Measurements from ENCODE around the gene EYS.

Gene EYS

DNA sequence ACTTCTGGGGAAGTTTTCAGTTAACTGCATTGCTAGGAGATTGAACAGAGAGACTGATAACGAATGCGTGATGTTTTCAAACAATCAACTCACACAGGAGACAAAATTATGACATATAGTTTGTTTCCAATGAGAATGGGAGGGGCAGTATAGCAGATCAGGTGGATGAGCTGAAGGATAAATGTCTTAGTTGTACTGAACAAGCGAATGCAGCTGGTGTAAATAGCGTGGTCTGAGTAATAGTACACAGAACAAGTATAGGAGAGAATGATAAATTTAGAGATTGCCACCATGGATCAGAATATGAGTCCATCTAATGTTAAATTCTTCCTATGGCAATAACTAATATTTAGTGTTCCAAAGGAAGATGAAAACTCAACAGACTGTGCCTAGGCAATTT is 858.6 kb downstream of the EYS start:
- no peak for DNase-seq (ENCODE audit: low read depth, low spot score)
- WGBS (ENCODE audit: insufficient coverage, insufficient read length): no CpG with 5 or more reads among the region's 4 CpGs
- H3K4me1 ChIP-seq (ENCODE audit: control insufficient read depth, insufficient read depth, low read length): no peaks in the 10 kb centered on the region
- H3K27ac ChIP-seq (ENCODE audit: low read length): no peak overlapping the region
- no peaks in the 10 kb centered on the region for H3K9me3 ChIP-seq (ENCODE audit: control insufficient read depth, insufficient read depth, low read length)
- H3K36me3 ChIP-seq (ENCODE audit: control insufficient read depth, insufficient read depth, low read length): no peaks in the 10 kb centered on the region
- H3K4me3 ChIP-seq (ENCODE audit: low read length): no peak overlapping the region
- H3K27me3 ChIP-seq (ENCODE audit: control insufficient read depth, insufficient read depth, low read length): no peaks in the 10 kb centered on the region

DNA sequence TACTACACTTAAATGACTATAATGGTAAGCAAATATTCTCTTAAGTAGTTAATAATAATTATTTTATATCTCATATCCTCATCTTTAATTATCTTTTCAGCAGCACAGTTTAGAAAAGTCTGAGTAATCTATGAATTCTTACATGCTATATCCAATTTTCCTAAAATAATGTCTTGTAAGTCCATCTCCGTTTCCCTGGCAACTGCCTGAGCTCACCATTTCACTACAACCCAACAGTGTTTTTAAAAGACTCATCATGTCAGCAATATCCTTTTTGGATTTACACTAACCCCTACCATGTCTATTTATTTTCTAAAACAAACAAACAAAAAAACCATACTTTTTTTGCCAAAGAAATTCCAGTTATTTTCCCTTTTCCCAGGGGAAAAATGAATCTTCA is 859.6 kb downstream of the EYS start:
- no peak overlapping the region for H3K27ac ChIP-seq (ENCODE audit: low read length)
- H3K4me3 ChIP-seq (ENCODE audit: low read length): no peak overlapping the region
- H3K27me3 ChIP-seq (ENCODE audit: control insufficient read depth, insufficient read depth, low read length): no peaks in the 10 kb centered on the region
- no peaks in the 10 kb centered on the region for H3K4me1 ChIP-seq (ENCODE audit: control insufficient read depth, insufficient read depth, low read length)
- no peak for DNase-seq (ENCODE audit: low read depth, low spot score)
- no CpG with 5 or more reads among the region's 1 CpG for WGBS (ENCODE audit: insufficient coverage, insufficient read length)
- no peaks in the 10 kb centered on the region for H3K36me3 ChIP-seq (ENCODE audit: control insufficient read depth, insufficient read depth, low read length)
- no peaks in the 10 kb centered on the region for H3K9me3 ChIP-seq (ENCODE audit: control insufficient read depth, insufficient read depth, low read length)

DNA sequence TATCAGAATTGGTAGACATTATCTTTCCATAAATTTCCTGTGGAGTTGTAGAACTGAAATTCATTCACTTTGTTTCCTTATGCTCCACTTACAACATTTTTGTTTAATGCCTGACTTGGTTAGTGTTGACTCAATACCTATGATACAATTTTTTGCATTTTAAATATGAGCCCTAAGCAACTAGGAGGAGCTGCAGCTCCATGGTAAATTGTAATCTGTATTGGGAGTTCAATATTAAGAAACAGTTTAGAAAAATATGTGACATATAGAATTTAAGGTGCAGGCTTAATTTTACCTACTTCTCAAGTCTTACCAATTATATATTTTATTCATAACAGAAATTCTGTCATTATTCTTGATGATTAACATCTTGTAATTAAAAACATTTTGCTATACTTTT is 868.3 kb downstream of the EYS start:
- no peaks in the 10 kb centered on the region for H3K4me1 ChIP-seq (ENCODE audit: control insufficient read depth, insufficient read depth, low read length)
- DNase-seq (ENCODE audit: low read depth, low spot score): no peak
- H3K27ac ChIP-seq (ENCODE audit: low read length): no peak overlapping the region
- H3K9me3 ChIP-seq (ENCODE audit: control insufficient read depth, insufficient read depth, low read length): no peaks in the 10 kb centered on the region
- H3K27me3 ChIP-seq (ENCODE audit: control insufficient read depth, insufficient read depth, low read length): no peaks in the 10 kb centered on the region
- H3K36me3 ChIP-seq (ENCODE audit: control insufficient read depth, insufficient read depth, low read length): no peaks in the 10 kb centered on the region
- H3K4me3 ChIP-seq (ENCODE audit: low read length): no peak overlapping the region

DNA sequence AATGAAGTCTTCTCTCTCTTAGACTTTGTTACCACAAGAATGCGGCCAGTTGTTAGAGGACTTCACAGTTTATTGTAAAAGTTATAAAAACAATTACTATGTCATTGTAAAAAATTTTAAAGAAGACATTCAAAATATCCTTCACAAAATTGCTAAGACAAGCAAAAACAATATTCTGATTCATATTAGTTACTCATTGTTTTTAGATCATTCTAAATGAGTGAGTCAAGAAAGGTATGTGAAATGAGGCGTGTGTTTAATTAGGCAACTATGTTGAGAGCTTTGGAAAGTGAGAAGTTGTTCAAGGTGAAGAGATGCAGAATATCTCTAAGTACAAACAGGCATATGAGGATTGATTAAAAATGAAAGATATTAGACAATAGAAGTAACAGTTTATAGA is 875.3 kb downstream of the EYS start:
- no peaks in the 10 kb centered on the region for H3K36me3 ChIP-seq (ENCODE audit: control insufficient read depth, insufficient read depth, low read length)
- no peak overlapping the region for H3K27ac ChIP-seq (ENCODE audit: low read length)
- no peak overlapping the region for H3K4me3 ChIP-seq (ENCODE audit: low read length)
- no peaks in the 10 kb centered on the region for H3K4me1 ChIP-seq (ENCODE audit: control insufficient read depth, insufficient read depth, low read length)
- no peaks in the 10 kb centered on the region; the same call in 1 of the 2 replicates for H3K9me3 ChIP-seq (ENCODE audit: control insufficient read depth, insufficient read depth, low read length)
- no peaks in the 10 kb centered on the region for H3K27me3 ChIP-seq (ENCODE audit: control insufficient read depth, insufficient read depth, low read length)
- no peak for DNase-seq (ENCODE audit: low read depth, low spot score)
- no CpG with 5 or more reads among the region's 2 CpGs for WGBS (ENCODE audit: insufficient coverage, insufficient read length)

DNA sequence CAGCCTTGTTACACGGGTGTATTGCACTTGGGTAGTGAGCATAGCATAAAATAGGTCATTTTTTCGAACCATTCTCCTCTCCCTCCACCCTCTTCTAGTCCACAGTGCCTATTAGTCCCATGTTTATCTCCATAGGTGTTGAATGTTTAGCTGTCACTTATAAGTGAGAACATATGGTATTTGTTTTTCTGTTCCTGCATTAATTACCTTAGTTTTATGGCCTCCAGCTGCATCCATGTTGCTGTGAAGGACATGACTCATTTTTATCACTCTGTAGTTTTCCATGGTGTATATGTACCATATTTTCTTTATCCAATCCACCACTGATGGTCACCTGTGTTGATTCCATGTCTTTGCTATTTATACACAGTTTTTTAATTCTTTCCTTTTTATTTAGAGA is 889.5 kb downstream of the EYS start:
- WGBS (ENCODE audit: insufficient coverage, insufficient read length): no CpG with 5 or more reads among the region's 2 CpGs

DNA sequence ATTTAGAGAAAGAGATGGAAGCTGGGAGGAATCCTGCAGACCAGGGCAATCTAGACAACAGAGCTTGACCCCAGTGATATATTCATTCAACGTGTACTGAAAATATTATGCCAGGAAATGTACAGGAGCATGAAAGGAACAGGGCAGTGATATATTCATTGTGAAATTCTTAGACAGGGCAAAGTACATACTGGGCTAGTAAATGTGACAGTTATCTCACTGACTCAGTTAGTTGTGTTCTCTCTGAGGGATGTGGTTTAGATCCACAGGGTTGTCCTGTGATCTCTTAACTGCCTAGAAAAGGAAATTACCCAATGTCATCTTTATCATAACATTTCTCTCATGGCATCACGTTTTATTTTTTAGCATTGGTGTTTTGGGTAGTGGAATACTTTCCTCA is 891.3 kb downstream of the EYS start:
- WGBS (ENCODE audit: insufficient coverage, insufficient read length): no CpG with 5 or more reads among the region's 2 CpGs
- no peak for DNase-seq (ENCODE audit: low read depth, low spot score)
- H3K27me3 ChIP-seq (ENCODE audit: control insufficient read depth, insufficient read depth, low read length): no peaks in the 10 kb centered on the region
- no peak overlapping the region for H3K4me3 ChIP-seq (ENCODE audit: low read length)
- no peaks in the 10 kb centered on the region for H3K4me1 ChIP-seq (ENCODE audit: control insufficient read depth, insufficient read depth, low read length)
- H3K27ac ChIP-seq (ENCODE audit: low read length): no peak overlapping the region
- H3K9me3 ChIP-seq (ENCODE audit: control insufficient read depth, insufficient read depth, low read length): no peaks in the 10 kb centered on the region
- H3K36me3 ChIP-seq (ENCODE audit: control insufficient read depth, insufficient read depth, low read length): no peaks in the 10 kb centered on the region

More for the DNA sequence above, 889.5 kb downstream of the EYS start:
- no peaks in the 10 kb centered on the region for H3K27me3 ChIP-seq (ENCODE audit: control insufficient read depth, insufficient read depth, low read length)
- DNase-seq (ENCODE audit: low read depth, low spot score): no peak
- no peaks in the 10 kb centered on the region for H3K4me1 ChIP-seq (ENCODE audit: control insufficient read depth, insufficient read depth, low read length)
- H3K9me3 ChIP-seq (ENCODE audit: control insufficient read depth, insufficient read depth, low read length): no peaks in the 10 kb centered on the region
- H3K27ac ChIP-seq (ENCODE audit: low read length): no peak overlapping the region
- H3K36me3 ChIP-seq (ENCODE audit: control insufficient read depth, insufficient read depth, low read length): no peaks in the 10 kb centered on the region
- H3K4me3 ChIP-seq (ENCODE audit: low read length): no peak overlapping the region

DNA sequence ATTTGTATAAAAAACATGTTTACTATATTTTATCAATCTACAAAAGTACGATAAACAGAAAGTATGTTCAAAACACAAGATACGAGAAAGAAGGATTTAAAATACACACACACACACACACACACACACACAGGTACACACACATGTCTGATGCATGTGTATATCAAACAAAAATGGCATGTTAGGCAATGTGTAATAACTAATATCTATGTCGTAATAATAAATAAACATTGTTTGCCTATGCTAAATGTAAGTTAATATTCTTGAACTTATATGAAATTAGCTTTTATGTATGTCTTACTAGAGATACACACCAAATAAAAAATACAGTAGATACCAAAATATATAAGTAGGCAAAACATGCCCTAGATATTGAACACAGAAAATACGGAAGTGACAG is 894.9 kb downstream of the EYS start:
- no peaks in the 10 kb centered on the region for H3K4me1 ChIP-seq (ENCODE audit: control insufficient read depth, insufficient read depth, low read length)
- no peak overlapping the region for H3K27ac ChIP-seq (ENCODE audit: low read length)
- no peak for DNase-seq (ENCODE audit: low read depth, low spot score)
- H3K36me3 ChIP-seq (ENCODE audit: control insufficient read depth, insufficient read depth, low read length): no peaks in the 10 kb centered on the region
- no peak overlapping the region for H3K4me3 ChIP-seq (ENCODE audit: low read length)
- no peaks in the 10 kb centered on the region for H3K9me3 ChIP-seq (ENCODE audit: control insufficient read depth, insufficient read depth, low read length)
- no CpG with 5 or more reads among the region's 4 CpGs for WGBS (ENCODE audit: insufficient coverage, insufficient read length)
- H3K27me3 ChIP-seq (ENCODE audit: control insufficient read depth, insufficient read depth, low read length): no peaks in the 10 kb centered on the region

DNA sequence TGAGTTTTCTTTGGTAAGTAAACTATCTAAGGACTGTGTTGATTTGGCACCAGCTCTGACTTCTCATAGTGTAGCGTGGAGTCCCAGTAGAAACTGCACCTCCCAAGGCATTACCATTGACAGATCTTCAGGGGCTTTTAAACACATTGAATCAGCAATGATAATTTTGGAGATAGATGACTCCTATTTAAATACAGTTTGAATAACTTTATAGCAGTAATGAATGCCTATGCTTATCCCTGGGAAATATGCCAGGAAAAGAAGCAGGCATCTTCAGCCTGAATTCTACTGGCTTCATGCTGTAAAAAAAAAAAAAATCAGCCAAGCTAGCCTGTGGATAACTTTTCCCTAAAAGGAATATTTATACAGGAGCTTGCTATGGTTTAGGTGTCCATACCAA is 895.9 kb downstream of the EYS start:
- Histone ChIP-seq H3K27me3 (ENCODE audit: control insufficient read depth, insufficient read depth, low read length) (no peaks in the 10 kb centered on the region), H3K4me1 (ENCODE audit: control insufficient read depth, insufficient read depth, low read length) (no peaks in the 10 kb centered on the region), H3K36me3 (ENCODE audit: control insufficient read depth, insufficient read depth, low read length) (no peaks in the 10 kb centered on the region), H3K4me3 (ENCODE audit: low read length) (no peak overlapping the region), H3K27ac (ENCODE audit: low read length) (no peak overlapping the region), H3K9me3 (ENCODE audit: control insufficient read depth, insufficient read depth, low read length) (no peaks in the 10 kb centered on the region)
- WGBS (ENCODE audit: insufficient coverage, insufficient read length): no CpG with 5 or more reads among the region's 1 CpG
- no peak for DNase-seq (ENCODE audit: low read depth, low spot score)

DNA sequence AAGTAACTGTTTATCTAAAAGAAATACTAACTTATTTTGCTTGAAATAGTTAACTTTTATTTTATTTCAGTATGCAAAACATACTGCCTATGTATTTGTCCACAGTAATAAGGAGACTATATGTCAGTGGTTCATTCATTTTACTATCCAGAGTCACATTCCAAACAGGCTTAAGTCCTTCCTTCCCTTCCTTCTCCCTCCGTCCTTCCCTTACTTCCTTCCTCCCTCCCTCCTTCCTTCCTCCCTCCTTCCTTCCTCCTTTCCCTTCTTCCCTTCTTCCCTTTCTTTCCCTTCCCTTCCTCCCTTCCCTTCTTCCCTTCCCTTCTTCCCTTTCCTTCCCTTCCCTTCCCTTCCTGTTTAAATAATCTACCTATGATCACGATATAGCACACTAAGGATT is 899.2 kb downstream of the EYS start:
- no peak for DNase-seq (ENCODE audit: low read depth, low spot score)
- no CpG with 5 or more reads among the region's 2 CpGs for WGBS (ENCODE audit: insufficient coverage, insufficient read length)

DNA sequence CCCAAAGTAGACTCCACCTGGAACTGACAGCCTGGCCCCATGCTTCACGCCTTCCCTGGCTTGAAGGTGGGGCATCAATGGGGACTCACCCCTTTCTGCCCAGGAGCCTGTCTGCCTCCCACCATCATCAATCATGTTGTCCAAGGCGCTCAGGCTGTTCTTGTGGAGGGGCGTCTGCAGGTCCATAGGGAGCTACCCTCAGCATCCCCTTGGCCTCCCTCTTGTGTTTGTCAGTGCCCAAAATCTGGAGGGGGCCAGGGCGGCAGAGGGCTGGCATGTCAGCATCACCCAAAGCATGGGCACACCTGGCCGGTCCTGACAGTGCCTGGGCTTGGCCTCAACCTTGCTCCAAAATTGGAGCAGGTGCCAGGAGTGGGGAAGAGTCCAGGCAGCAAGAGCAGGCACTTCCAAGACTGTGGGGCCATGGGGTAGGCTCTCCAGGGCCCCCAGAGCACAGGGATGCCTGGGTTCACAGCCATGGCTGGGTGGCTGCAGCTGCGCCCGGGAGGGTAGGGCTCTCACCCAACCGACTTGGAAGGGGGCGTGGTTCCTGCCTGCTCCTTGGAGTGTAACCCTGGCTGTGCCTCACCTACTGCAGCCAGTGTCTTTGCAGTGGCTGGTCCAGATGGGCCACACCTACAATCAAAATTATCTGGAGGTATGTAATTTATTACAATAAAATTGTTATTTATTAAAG is 903.4 kb downstream of the EYS start:
- Histone ChIP-seq H3K9me3 (ENCODE audit: control insufficient read depth, insufficient read depth, low read length) (peaks cover 2% of the 10 kb centered on the region; the same call in 1 of the 2 replicates), H3K4me3 (ENCODE audit: low read length) (no peak overlapping the region; the same call in 1 of the 2 replicates), H3K4me1 (ENCODE audit: control insufficient read depth, insufficient read depth, low read length) (no peaks in the 10 kb centered on the region), H3K36me3 (ENCODE audit: control insufficient read depth, insufficient read depth, low read length) (no peaks in the 10 kb centered on the region), H3K27ac (ENCODE audit: low read length) (no peak overlapping the region), H3K27me3 (ENCODE audit: control insufficient read depth, insufficient read depth, low read length) (no peaks in the 10 kb centered on the region)
- no CpG with 5 or more reads among the region's 9 CpGs for WGBS (ENCODE audit: insufficient coverage, insufficient read length)
- no peak for DNase-seq (ENCODE audit: low read depth, low spot score)

More for the DNA sequence above, 899.2 kb downstream of the EYS start:
- no peaks in the 10 kb centered on the region for H3K27me3 ChIP-seq (ENCODE audit: control insufficient read depth, insufficient read depth, low read length)
- H3K27ac ChIP-seq (ENCODE audit: low read length): no peak overlapping the region
- H3K36me3 ChIP-seq (ENCODE audit: control insufficient read depth, insufficient read depth, low read length): no peaks in the 10 kb centered on the region
- H3K4me1 ChIP-seq (ENCODE audit: control insufficient read depth, insufficient read depth, low read length): no peaks in the 10 kb centered on the region
- H3K4me3 ChIP-seq (ENCODE audit: low read length): no peak overlapping the region
- peaks cover 2% of the 10 kb centered on the region; the same call in 1 of the 2 replicates for H3K9me3 ChIP-seq (ENCODE audit: control insufficient read depth, insufficient read depth, low read length)

DNA sequence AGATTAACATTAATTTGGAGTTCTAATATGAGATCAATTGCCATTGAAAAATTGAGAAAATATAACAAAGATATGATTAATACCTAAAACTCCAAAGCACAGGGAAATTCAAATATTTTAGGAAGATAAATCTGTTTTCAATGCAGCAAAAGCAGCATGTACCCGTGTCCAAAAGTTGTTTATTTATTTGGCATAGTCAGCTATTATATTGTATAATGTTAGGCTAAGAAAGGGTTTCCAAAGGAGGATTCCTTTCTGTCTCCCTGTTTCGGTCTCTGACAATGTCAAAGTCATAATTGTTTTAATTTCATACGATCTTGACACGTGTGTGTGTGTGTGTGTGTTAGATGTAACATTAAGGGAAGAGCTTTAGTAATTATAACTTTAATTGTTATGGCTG is 914.5 kb downstream of the EYS start:
- H3K4me1 ChIP-seq (ENCODE audit: control insufficient read depth, insufficient read depth, low read length): no peaks in the 10 kb centered on the region
- no peak overlapping the region for H3K27ac ChIP-seq (ENCODE audit: low read length)
- no CpG with 5 or more reads among the region's 4 CpGs for WGBS (ENCODE audit: insufficient coverage, insufficient read length)
- H3K36me3 ChIP-seq (ENCODE audit: control insufficient read depth, insufficient read depth, low read length): no peaks in the 10 kb centered on the region
- no peaks in the 10 kb centered on the region for H3K27me3 ChIP-seq (ENCODE audit: control insufficient read depth, insufficient read depth, low read length)
- no peaks in the 10 kb centered on the region for H3K9me3 ChIP-seq (ENCODE audit: control insufficient read depth, insufficient read depth, low read length)
- H3K4me3 ChIP-seq (ENCODE audit: low read length): no peak overlapping the region
- no peak for DNase-seq (ENCODE audit: low read depth, low spot score)

Measured in iPS DF 6.9 (cell line).